ENCODE results near the gene TPST1. TPM values are rescaled to one million over a fixed set of nuclear protein-coding genes. Genes with fewer than 3 reads are reported as not detected.

Gene TPST1
- total RNA-seq, 1 experiment from 2014 or later: 15.9 TPM

DNA sequence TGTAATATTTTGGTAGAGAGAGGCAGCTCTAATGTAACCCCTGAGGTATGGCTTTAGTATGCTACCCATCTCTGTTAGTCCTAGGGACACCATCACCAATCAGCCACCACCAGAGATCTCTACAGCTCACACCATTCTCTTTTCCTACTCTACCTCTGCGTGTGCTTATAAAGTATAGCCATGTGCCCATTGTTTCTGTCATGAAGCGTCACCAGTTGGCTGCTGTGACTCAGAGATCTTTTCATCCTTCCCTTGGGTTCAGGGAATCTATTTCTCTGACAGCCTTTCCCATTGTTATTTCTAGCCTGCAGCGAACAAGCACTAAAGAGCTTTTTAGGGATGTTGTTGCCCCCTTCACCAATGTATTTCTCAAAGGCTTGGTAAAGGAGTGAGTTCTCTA lies 103.3 kb downstream of the TPST1 start:
- H3K9me3 Mint-ChIP-seq: no peaks in the 10 kb centered on the region
- H3K27ac Mint-ChIP-seq: no peak overlapping the region
- H3K4me1 Mint-ChIP-seq: peaks cover 9 to 12% of the 10 kb centered on the region in 2 experiments; a peak in 3 of 4 replicates
- no peaks in the 10 kb centered on the region for H3K27me3 Mint-ChIP-seq (ENCODE audit: low read depth)
- no peak overlapping the region for H3K56ac ChIP-seq (ENCODE audit: insufficient read length, low read depth, low read length)
- H2BK5ac ChIP-seq (ENCODE audit: insufficient read length, low read length): no peak overlapping the region
- no peak overlapping the region for H3K27ac ChIP-seq (ENCODE audit: insufficient read length, low read depth, low read length)
- no peaks in the 10 kb centered on the region for H3K9me3 ChIP-seq (ENCODE audit: control insufficient read depth, low read depth, low read length)
- H3K4me3 Mint-ChIP-seq: no peak overlapping the region
- H3T11ph ChIP-seq (ENCODE audit: low read length): no peak overlapping the region
- H2AK5ac ChIP-seq (ENCODE audit: insufficient read length, low read length): no peak overlapping the region
- no peak overlapping the region for H3K23ac ChIP-seq (ENCODE audit: insufficient read length, low read depth, low read length)
- no peak overlapping the region for H3K9ac ChIP-seq (ENCODE audit: extremely low read depth, insufficient read length, low read length)
- no peaks in the 10 kb centered on the region for H3K79me2 ChIP-seq (ENCODE audit: insufficient read depth, low read length)
- no peak overlapping the region for H3K4ac ChIP-seq (ENCODE audit: low read depth, low read length)
- H2AFZ ChIP-seq (ENCODE audit: low read length): no peak overlapping the region
- H4K91ac ChIP-seq (ENCODE audit: insufficient read length, low read depth, low read length): no peak overlapping the region
- H3K14ac ChIP-seq (ENCODE audit: insufficient read depth, low read length): no peak overlapping the region
- no peak overlapping the region for H4K8ac ChIP-seq (replicated peaks; ENCODE audit: insufficient read length, low read depth, low read length)
- H2BK12ac ChIP-seq (ENCODE audit: insufficient read length, low read depth, low read length): no peak overlapping the region
- H4K5ac ChIP-seq (ENCODE audit: insufficient read length, low read depth, low read length): no peak overlapping the region
- H3K27me3 ChIP-seq (ENCODE audit: insufficient read depth, low read length): no peaks in the 10 kb centered on the region
- WGBS (ENCODE audit: extremely low coverage, insufficient read length, low lambda C conversion rate): no CpG with 5 or more reads among the region's 3 CpGs
- no peak overlapping the region for H3K18ac ChIP-seq (ENCODE audit: insufficient read length, low read depth, low read length)
- TF ChIP-seq, protein P1, sequence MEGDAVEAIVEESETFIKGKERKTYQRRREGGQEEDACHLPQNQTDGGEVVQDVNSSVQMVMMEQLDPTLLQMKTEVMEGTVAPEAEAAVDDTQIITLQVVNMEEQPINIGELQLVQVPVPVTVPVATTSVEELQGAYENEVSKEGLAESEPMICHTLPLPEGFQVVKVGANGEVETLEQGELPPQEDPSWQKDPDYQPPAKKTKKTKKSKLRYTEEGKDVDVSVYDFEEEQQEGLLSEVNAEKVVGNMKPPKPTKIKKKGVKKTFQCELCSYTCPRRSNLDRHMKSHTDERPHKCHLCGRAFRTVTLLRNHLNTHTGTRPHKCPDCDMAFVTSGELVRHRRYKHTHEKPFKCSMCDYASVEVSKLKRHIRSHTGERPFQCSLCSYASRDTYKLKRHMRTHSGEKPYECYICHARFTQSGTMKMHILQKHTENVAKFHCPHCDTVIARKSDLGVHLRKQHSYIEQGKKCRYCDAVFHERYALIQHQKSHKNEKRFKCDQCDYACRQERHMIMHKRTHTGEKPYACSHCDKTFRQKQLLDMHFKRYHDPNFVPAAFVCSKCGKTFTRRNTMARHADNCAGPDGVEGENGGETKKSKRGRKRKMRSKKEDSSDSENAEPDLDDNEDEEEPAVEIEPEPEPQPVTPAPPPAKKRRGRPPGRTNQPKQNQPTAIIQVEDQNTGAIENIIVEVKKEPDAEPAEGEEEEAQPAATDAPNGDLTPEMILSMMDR (conservative IDR thresholded peaks at IDR 0.05): no peak
- no peaks in the 10 kb centered on the region for H3K79me1 ChIP-seq (ENCODE audit: insufficient read depth, low read depth, low read length, poor library complexity, severe bottlenecking)
- H3K4me2 ChIP-seq (ENCODE audit: insufficient read depth, insufficient read length, low read length): no peak overlapping the region
- H2BK15ac ChIP-seq (ENCODE audit: low read depth, low read length): no peak overlapping the region
- no peaks in the 10 kb centered on the region for H3K4me1 ChIP-seq (ENCODE audit: insufficient read depth, low read length)
- H2BK20ac ChIP-seq (ENCODE audit: low read depth, low read length, poor library complexity, severe bottlenecking): no peak overlapping the region
- H2BK120ac ChIP-seq (ENCODE audit: low read depth, low read length, poor library complexity, severe bottlenecking): no peak overlapping the region
- no peaks in the 10 kb centered on the region for H3K23me2 ChIP-seq (ENCODE audit: insufficient read length, low read depth, low read length, poor library complexity, severe bottlenecking)
- H4K20me1 ChIP-seq (ENCODE audit: control insufficient read depth, insufficient read depth, insufficient read length): no peaks in the 10 kb centered on the region
- DNase-seq: no peak
- no peaks in the 10 kb centered on the region for H3K36me3 Mint-ChIP-seq (ENCODE audit: insufficient read depth in 1 of 3, low read depth in 3 of 3)
